ENCODE measurements around the gene TMEM74B. TPM values are rescaled to one million over a fixed set of nuclear protein-coding genes. Genes with fewer than 3 reads are reported as not detected.

TMEM74B gene
- total RNA-seq, 1 experiment from 2014 or later = 4.9 TPM

DNA sequence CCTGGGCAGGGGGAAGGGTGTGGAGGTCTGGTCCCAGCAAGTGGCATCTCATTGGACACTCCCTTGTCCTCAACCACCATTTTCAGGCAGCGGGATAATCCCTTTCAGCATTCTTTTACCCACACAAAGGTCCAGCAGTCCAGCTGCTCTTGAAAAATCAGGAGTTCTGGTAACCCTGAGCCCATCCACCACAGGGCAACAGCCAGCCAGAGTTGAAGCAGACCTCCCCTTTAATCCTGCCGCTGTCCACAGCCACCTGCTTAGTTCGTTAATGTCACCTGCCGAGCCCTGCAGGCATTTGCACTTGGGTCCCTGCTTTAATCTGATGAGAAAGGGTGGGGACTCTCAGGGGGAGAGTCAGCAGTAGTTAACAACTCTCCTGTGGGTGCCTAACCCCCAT lies 11.1 kb downstream of the TMEM74B start:
- Histone ChIP-seq H3K4me1 (ENCODE audit: insufficient read depth, low read length) (no peaks in the 10 kb centered on the region), H3K79me2 (ENCODE audit: insufficient read depth, low read length) (no peaks in the 10 kb centered on the region), H2BK12ac (ENCODE audit: insufficient read length, low read depth, low read length) (no peak overlapping the region), H3K4ac (ENCODE audit: low read depth, low read length) (no peak overlapping the region), H3K4me2 (ENCODE audit: insufficient read depth, insufficient read length, low read length) (no peak overlapping the region), H2AK5ac (ENCODE audit: insufficient read length, low read length) (no peak overlapping the region), H3K79me1 (ENCODE audit: insufficient read depth, low read depth, low read length, poor library complexity, severe bottlenecking) (no peaks in the 10 kb centered on the region), H3K56ac (ENCODE audit: insufficient read length, low read depth, low read length) (no peak overlapping the region), H2BK15ac (ENCODE audit: low read depth, low read length) (no peak overlapping the region), H3K9ac (ENCODE audit: extremely low read depth, insufficient read length, low read length) (no peak overlapping the region), H2AFZ (ENCODE audit: low read length) (no peak overlapping the region), H4K5ac (ENCODE audit: insufficient read length, low read depth, low read length) (no peak overlapping the region), H3K27ac (ENCODE audit: insufficient read length, low read depth, low read length) (no peak overlapping the region), H3T11ph (ENCODE audit: low read length) (no peak overlapping the region), H3K14ac (ENCODE audit: insufficient read depth, low read length) (no peak overlapping the region), H3K18ac (ENCODE audit: insufficient read length, low read depth, low read length) (no peak overlapping the region), H3K23me2 (ENCODE audit: insufficient read length, low read depth, low read length, poor library complexity, severe bottlenecking) (no peaks in the 10 kb centered on the region), H2BK5ac (ENCODE audit: insufficient read length, low read length) (no peak overlapping the region), H3K27me3 (ENCODE audit: insufficient read depth, low read length) (no peaks in the 10 kb centered on the region), H3K23ac (ENCODE audit: insufficient read length, low read depth, low read length) (no peak overlapping the region), H4K20me1 (ENCODE audit: control insufficient read depth, insufficient read depth, insufficient read length) (no peaks in the 10 kb centered on the region), H3K9me3 (ENCODE audit: control insufficient read depth, low read depth, low read length) (no peaks in the 10 kb centered on the region), H2BK120ac (ENCODE audit: low read depth, low read length, poor library complexity, severe bottlenecking) (no peak overlapping the region), H4K8ac (replicated peaks; ENCODE audit: insufficient read length, low read depth, low read length) (no peak overlapping the region), H4K91ac (ENCODE audit: insufficient read length, low read depth, low read length) (no peak overlapping the region), H2BK20ac (ENCODE audit: low read depth, low read length, poor library complexity, severe bottlenecking) (no peak overlapping the region)
- peaks cover 7 to 32% (median 16%) of the 10 kb centered on the region in 3 experiments; a peak in 6 of 7 replicates for H3K36me3 Mint-ChIP-seq (ENCODE audit: insufficient read depth in 1 of 3, low read depth in 3 of 3)
- no peaks in the 10 kb centered on the region for H3K27me3 Mint-ChIP-seq (ENCODE audit: low read depth)
- H3K27ac Mint-ChIP-seq = peak overlapping the region in 1 of 3 experiments; percentile 0; a peak in 1 of 7 replicates
- no peaks in the 10 kb centered on the region; a peak in 1 of 5 replicates for H3K9me3 Mint-ChIP-seq
- DNase-seq = no peak
- no peak overlapping the region for H3K4me3 Mint-ChIP-seq
- no peak for TF ChIP-seq CTCF (conservative IDR thresholded peaks at IDR 0.05)
- no CpG with 5 or more reads among the region's 4 CpGs for WGBS (ENCODE audit: extremely low coverage, insufficient read length, low lambda C conversion rate)
- H3K4me1 Mint-ChIP-seq = peaks cover 0 to 6% of the 10 kb centered on the region in 2 experiments; a peak in 1 of 4 replicates

Data from H9 (cell line).